Lower leg skin (tissue), 3 donors: ENCODE measurements around the gene STK33.

Experiments
- POLR2A ChIP-seq, 2 donors: fragments of 450-650 bp; IDR thresholded peaks; one replicate each; pipeline ENCODE4 v1.6.1; 2016 to 2017; ENCODE audit warnings: antibody characterized with exemption in 2 of 2, mild to moderate bottlenecking in 1 of 2, moderate library complexity in 1 of 2
- TF ChIP-seq, protein P1 (sequence below), 3 donors: fragments of 450-650 bp; IDR thresholded peaks; one replicate each; pipeline ENCODE4 v1.5.1; 2016; ENCODE audit warnings: antibody characterized with exemption in 3 of 3, mild to moderate bottlenecking in 3 of 3, moderate library complexity in 2 of 3

DNA sequence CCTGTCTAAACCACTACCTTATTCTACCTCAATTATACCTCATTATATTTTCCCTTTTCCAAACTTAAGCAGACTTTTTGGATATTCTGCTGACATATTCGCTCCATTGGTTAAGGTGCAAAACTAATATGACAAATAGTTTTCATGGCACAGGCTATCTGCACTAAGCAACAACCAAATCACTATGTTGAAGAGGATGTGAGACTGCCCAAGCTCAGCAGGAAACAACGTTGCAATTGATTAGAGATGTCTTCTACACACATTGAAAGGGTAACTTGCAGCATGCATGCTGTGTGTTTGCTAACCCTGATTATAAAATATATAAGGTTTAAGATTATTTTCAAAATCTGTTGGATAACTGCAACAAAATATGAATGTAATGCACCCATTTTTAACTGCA lies 61.6 kb downstream of the STK33 start:
- TF ChIP-seq, protein P1, sequence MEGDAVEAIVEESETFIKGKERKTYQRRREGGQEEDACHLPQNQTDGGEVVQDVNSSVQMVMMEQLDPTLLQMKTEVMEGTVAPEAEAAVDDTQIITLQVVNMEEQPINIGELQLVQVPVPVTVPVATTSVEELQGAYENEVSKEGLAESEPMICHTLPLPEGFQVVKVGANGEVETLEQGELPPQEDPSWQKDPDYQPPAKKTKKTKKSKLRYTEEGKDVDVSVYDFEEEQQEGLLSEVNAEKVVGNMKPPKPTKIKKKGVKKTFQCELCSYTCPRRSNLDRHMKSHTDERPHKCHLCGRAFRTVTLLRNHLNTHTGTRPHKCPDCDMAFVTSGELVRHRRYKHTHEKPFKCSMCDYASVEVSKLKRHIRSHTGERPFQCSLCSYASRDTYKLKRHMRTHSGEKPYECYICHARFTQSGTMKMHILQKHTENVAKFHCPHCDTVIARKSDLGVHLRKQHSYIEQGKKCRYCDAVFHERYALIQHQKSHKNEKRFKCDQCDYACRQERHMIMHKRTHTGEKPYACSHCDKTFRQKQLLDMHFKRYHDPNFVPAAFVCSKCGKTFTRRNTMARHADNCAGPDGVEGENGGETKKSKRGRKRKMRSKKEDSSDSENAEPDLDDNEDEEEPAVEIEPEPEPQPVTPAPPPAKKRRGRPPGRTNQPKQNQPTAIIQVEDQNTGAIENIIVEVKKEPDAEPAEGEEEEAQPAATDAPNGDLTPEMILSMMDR (IDR thresholded peaks at IDR 0.05), result no peak
- no peak for TF ChIP-seq POLR2A (IDR thresholded peaks at IDR 0.05)
